Memory B cell (primary cell): ENCODE measurements around the gene SST.

ENCODE experiments used
- ATAC-seq: fragments of 150-1000 bp; cut with Tn5 transposase; 2 replicates; pipeline ENCODE4 v1.10.0; 2021; ENCODE audit warnings: low read depth, mild to moderate bottlenecking, moderate library complexity
- DNase-seq, 2 donors: peaks; one replicate each; pipeline ENCODE4 v3.0.0; 2022; ENCODE audit warnings: low spot score in 2 of 2
- H3K27ac Mint-ChIP-seq: one replicate; pipeline ENCODE4 v1.8.0; 2022; ENCODE audit warnings: mild to moderate bottlenecking, moderate library complexity, mixed read lengths
- H3K27me3 Mint-ChIP-seq: one replicate; pipeline ENCODE4 v1.8.0; 2022; ENCODE audit warnings: mixed read lengths
- H3K36me3 Mint-ChIP-seq: one replicate; pipeline ENCODE4 v1.8.0; 2022; ENCODE audit warnings: mild to moderate bottlenecking, mixed read lengths
- H3K4me1 Mint-ChIP-seq: one replicate; pipeline ENCODE4 v1.8.0; 2022; ENCODE audit warnings: mixed read lengths
- H3K4me3 Mint-ChIP-seq: one replicate; pipeline ENCODE4 v1.8.0; 2022; ENCODE audit warnings: mild to moderate bottlenecking, moderate library complexity, mixed read lengths
- H3K9me3 Mint-ChIP-seq: one replicate; pipeline ENCODE4 v1.8.0; 2022; ENCODE audit warnings: mixed read lengths

The SST gene

GRCh38 chr3:187669675-187670504, at the start of gene SST:
Gene SST, minus strand, starts transcription at chr3:187670394. Its CDS starts 103 bp downstream, at chr3:187670291.
- peaks cover 9% of the 10 kb centered on the region for H3K4me1 Mint-ChIP-seq
- H3K27me3 Mint-ChIP-seq = peaks cover 29% of the 10 kb centered on the region
- no peak for ATAC-seq
- no peaks in the 10 kb centered on the region for H3K9me3 Mint-ChIP-seq
- H3K36me3 Mint-ChIP-seq = no peaks in the 10 kb centered on the region
- no peak within 1 kb of the TSS for H3K27ac Mint-ChIP-seq
- DNase-seq = no peak
- no peak within 1 kb of the TSS for H3K4me3 Mint-ChIP-seq

GRCh38 chr3:187719628-187720336, 49.6 kb upstream of the SST start:
- Mint-ChIP-seq H3K4me1 (no peaks in the 10 kb centered on the region), H3K4me3 (no peak overlapping the region), H3K27ac (no peak overlapping the region), H3K9me3 (no peaks in the 10 kb centered on the region), H3K27me3 (no peaks in the 10 kb centered on the region), H3K36me3 (peaks cover 21% of the 10 kb centered on the region)
- ATAC-seq (no peak), DNase-seq (no peak)

GRCh38 chr3:187718802-187719201, 48.6 kb upstream of the SST start:
- peaks cover 6% of the 10 kb centered on the region for H3K4me1 Mint-ChIP-seq
- ATAC-seq = no peak
- H3K36me3 Mint-ChIP-seq = peaks cover 15% of the 10 kb centered on the region
- no peak overlapping the region for H3K4me3 Mint-ChIP-seq
- H3K27me3 Mint-ChIP-seq = no peaks in the 10 kb centered on the region
- DNase-seq = no peak
- no peaks in the 10 kb centered on the region for H3K9me3 Mint-ChIP-seq
- H3K27ac Mint-ChIP-seq = no peak overlapping the region

GRCh38 chr3:187717572-187717971, 47.4 kb upstream of the SST start:
- no peaks in the 10 kb centered on the region for H3K27me3 Mint-ChIP-seq
- H3K36me3 Mint-ChIP-seq = peaks cover 9% of the 10 kb centered on the region
- H3K27ac Mint-ChIP-seq = no peak overlapping the region
- H3K9me3 Mint-ChIP-seq = no peaks in the 10 kb centered on the region
- no peak overlapping the region for H3K4me3 Mint-ChIP-seq
- peaks cover 6% of the 10 kb centered on the region for H3K4me1 Mint-ChIP-seq
- ATAC-seq = no peak
- DNase-seq = no peak

- Mint-ChIP-seq H3K9me3 (no peaks in the 10 kb centered on the region), H3K4me1 (peaks cover 6% of the 10 kb centered on the region), H3K27ac (no peak overlapping the region), H3K27me3 (no peaks in the 10 kb centered on the region), H3K36me3 (no peaks in the 10 kb centered on the region), H3K4me3 (no peak overlapping the region)
- ATAC-seq = peak; percentile 85
- peak; percentile 66 to 70 for DNase-seq
These were observed 44.3 kb upstream of the SST start for GRCh38 chr3:187714404-187714979.

- no peaks in the 10 kb centered on the region for H3K36me3 Mint-ChIP-seq
- no peaks in the 10 kb centered on the region for H3K9me3 Mint-ChIP-seq
- H3K4me3 Mint-ChIP-seq = no peak overlapping the region
- ATAC-seq (peak; percentile 54), DNase-seq (no peak)
- H3K4me1 Mint-ChIP-seq = peaks cover 6% of the 10 kb centered on the region
- H3K27ac Mint-ChIP-seq = no peak overlapping the region
- H3K27me3 Mint-ChIP-seq = no peaks in the 10 kb centered on the region
These were observed 43.3 kb upstream of the SST start for GRCh38 chr3:187713504-187713903.

GRCh38 chr3:187709155-187709554, 39.0 kb upstream of the SST start:
- peaks cover under 1% of the 10 kb centered on the region for H3K4me1 Mint-ChIP-seq
- no peaks in the 10 kb centered on the region for H3K27me3 Mint-ChIP-seq
- no peaks in the 10 kb centered on the region for H3K9me3 Mint-ChIP-seq
- H3K27ac Mint-ChIP-seq = no peak overlapping the region
- ATAC-seq = no peak
- H3K4me3 Mint-ChIP-seq = no peak overlapping the region
- H3K36me3 Mint-ChIP-seq = no peaks in the 10 kb centered on the region
- no peak for DNase-seq

GRCh38 chr3:187708696-187709095, 38.5 kb upstream of the SST start:
- H3K27me3 Mint-ChIP-seq = no peaks in the 10 kb centered on the region
- H3K9me3 Mint-ChIP-seq = no peaks in the 10 kb centered on the region
- no peaks in the 10 kb centered on the region for H3K4me1 Mint-ChIP-seq
- no peak overlapping the region for H3K4me3 Mint-ChIP-seq
- ATAC-seq (no peak), DNase-seq (no peak)
- no peaks in the 10 kb centered on the region for H3K36me3 Mint-ChIP-seq
- H3K27ac Mint-ChIP-seq = no peak overlapping the region

GRCh38 chr3:187706971-187707370, 36.8 kb upstream of the SST start:
- DNase-seq (no peak), ATAC-seq (no peak)
- Mint-ChIP-seq H3K36me3 (no peaks in the 10 kb centered on the region), H3K27me3 (no peaks in the 10 kb centered on the region), H3K27ac (no peak overlapping the region), H3K4me1 (no peaks in the 10 kb centered on the region), H3K9me3 (no peaks in the 10 kb centered on the region), H3K4me3 (no peak overlapping the region)

GRCh38 chr3:187705164-187705563, 35.0 kb upstream of the SST start:
- no peaks in the 10 kb centered on the region for H3K4me1 Mint-ChIP-seq
- no peak for ATAC-seq
- no peaks in the 10 kb centered on the region for H3K27me3 Mint-ChIP-seq
- no peak overlapping the region for H3K4me3 Mint-ChIP-seq
- no peaks in the 10 kb centered on the region for H3K36me3 Mint-ChIP-seq
- no peak for DNase-seq
- H3K9me3 Mint-ChIP-seq = no peaks in the 10 kb centered on the region
- no peak overlapping the region for H3K27ac Mint-ChIP-seq

- ATAC-seq (no peak), DNase-seq (no peak)
- no peak within 1 kb of the TSS for H3K27ac Mint-ChIP-seq
- H3K4me3 Mint-ChIP-seq = no peak within 1 kb of the TSS
- H3K9me3 Mint-ChIP-seq = no peaks in the 10 kb centered on the region
- H3K36me3 Mint-ChIP-seq = no peaks in the 10 kb centered on the region
- no peaks in the 10 kb centered on the region for H3K4me1 Mint-ChIP-seq
- no peaks in the 10 kb centered on the region for H3K27me3 Mint-ChIP-seq
These were observed 32.4 kb upstream of the SST start, which contains the start of gene RTP2 for GRCh38 chr3:187702507-187703033. Gene RTP2, minus strand, starts transcription at chr3:187702557. Its CDS starts 429 bp downstream, at chr3:187702128.

- Mint-ChIP-seq H3K27ac (no peak overlapping the region), H3K4me3 (no peak overlapping the region), H3K36me3 (no peaks in the 10 kb centered on the region), H3K27me3 (peaks cover 4% of the 10 kb centered on the region), H3K4me1 (peaks cover 3% of the 10 kb centered on the region), H3K9me3 (no peaks in the 10 kb centered on the region)
- ATAC-seq = no peak
- no peak for DNase-seq
These were observed 30.1 kb upstream of the SST start for GRCh38 chr3:187700249-187700648.

- Mint-ChIP-seq H3K9me3 (peaks cover 1% of the 10 kb centered on the region), H3K27me3 (peaks cover 13% of the 10 kb centered on the region), H3K36me3 (peaks cover 3% of the 10 kb centered on the region), H3K27ac (no peak overlapping the region), H3K4me1 (peaks cover 4% of the 10 kb centered on the region), H3K4me3 (no peak overlapping the region)
- ATAC-seq (no peak), DNase-seq (no peak)
These were observed 28.6 kb upstream of the SST start for GRCh38 chr3:187698499-187699399.
